Naive thymus-derived CD8-positive, alpha-beta T cell (primary cell): ENCODE data around the gene ZNF786. TPM values are rescaled to one million over a fixed set of nuclear protein-coding genes. Genes with fewer than 3 reads are reported as not detected.

ENCODE experiments used
- ATAC-seq, 2 donors: fragments of 150-1000 bp; cut with Tn5 transposase in 1 of 2; sonication (Bioruptor Pico), chemical (Tn5 transposase) in 1 of 2; 1 replicate in 1 of 2; 2 replicates in 1 of 2; pipeline ENCODE4 v1.10.0; 2021; ENCODE audit warnings: mild to moderate bottlenecking in 2 of 2, moderate library complexity in 2 of 2
- POLR2A ChIA-PET: fragments of 350-600 bp; sonication (Branson Sonifier 250); formaldehyde crosslinking; loops from one replicate; lab custom pipeline; 2021; ENCODE audit warnings: antibody characterized with exemption; lab: Charles Lee
- DNase-seq, 10 donors: peaks; one replicate each; pipeline versions ENCODE4 v3.0.0 to v3.0.0-alpha.2; 2020 to 2022
- H3K27ac Mint-ChIP-seq, 10 donors: one replicate each; pipeline ENCODE4 v1.8.0; 2020 to 2022; ENCODE audit warnings: mild to moderate bottlenecking in 10 of 10, mixed read lengths in 10 of 10, moderate library complexity in 4 of 10, inconsistent platforms in 1 of 10
- H3K27me3 Mint-ChIP-seq, 5 donors: one replicate each; pipeline ENCODE4 v1.8.0; 2021 to 2022; ENCODE audit warnings: mixed read lengths in 5 of 5
- H3K36me3 Mint-ChIP-seq, 3 donors: one replicate each; pipeline ENCODE4 v1.8.0; 2020 to 2022; ENCODE audit warnings: mixed read lengths in 3 of 3, mild to moderate bottlenecking in 2 of 3, inconsistent platforms in 1 of 3
- H3K4me1 Mint-ChIP-seq, 4 donors: one replicate each; pipeline ENCODE4 v1.8.0; 2021 to 2022; ENCODE audit warnings: mixed read lengths in 4 of 4
- H3K4me3 Mint-ChIP-seq, 10 donors: one replicate each; pipeline ENCODE4 v1.8.0; 2020 to 2022; ENCODE audit warnings: mild to moderate bottlenecking in 10 of 10, mixed read lengths in 10 of 10, moderate library complexity in 6 of 10, inconsistent platforms in 1 of 10
- H3K9me3 Mint-ChIP-seq, 9 donors: one replicate each; pipeline ENCODE4 v1.8.0; 2020 to 2022; ENCODE audit warnings: mixed read lengths in 9 of 9, mild to moderate bottlenecking in 3 of 9, inconsistent platforms in 1 of 9, moderate library complexity in 1 of 9
- polyA plus RNA-seq, 3 donors: library from polyadenylated mRNA; unstranded; fragments of 300-500 nt; fragmentation: Illumina TruSeq; gene quantifications; one replicate each; pipeline ENCODE4 v1.2.3, GENCODE V29; 2021
- total RNA-seq, 8 experiments: library from RNA in 2 of 8; stranded (reverse) in 2 of 8; gene quantifications; one replicate each; pipeline ENCODE4 v1.2.3 and lab custom pipeline; 2021 to 2026

Gene ZNF786
- total and polyA plus RNA-seq, 5 experiments from 2014 or later: 5.9 to 18.4 (median 16.3) TPM

- Mint-ChIP-seq H3K27me3 (no peaks in the 10 kb centered on the region), H3K36me3 (peaks cover 0 to 19% (median 0%) of the 10 kb centered on the region in 3 donors), H3K4me3 (peak overlapping the region; percentile 90 to 96 (median 92)), H3K9me3 (no peaks in the 10 kb centered on the region), H3K4me1 (peaks cover 32 to 60% (median 54%) of the 10 kb centered on the region in 4 donors), H3K27ac (peak overlapping the region; percentile 82 to 97 (median 94))
- DNase-seq (no peak), ATAC-seq (no peak)
- POLR2A ChIA-PET: interaction anchor here (0.6 to 2.9 kb wide), 11 partner anchors 39 to 328 kb away, joined by 3 to 23 read pairs (median 4); partner anchors contain the start of genes CUL1 and ZNF786
These were observed 63.5 kb downstream of the ZNF786 start for GRCh38 chr7:149027055-149027454.

GRCh38 chr7:149023662-149024061 lies 66.9 kb downstream of the ZNF786 start:
- no peaks in the 10 kb centered on the region for H3K9me3 Mint-ChIP-seq
- H3K4me1 Mint-ChIP-seq: peaks cover 33 to 62% (median 54%) of the 10 kb centered on the region in 4 donors
- peaks cover 0 to 51% (median 0%) of the 10 kb centered on the region in 3 donors for H3K36me3 Mint-ChIP-seq
- peak overlapping the region in 1 of 10 donors; percentile 7 for H3K4me3 Mint-ChIP-seq
- POLR2A ChIA-PET: interaction anchor here (1.2 kb wide), 1 partner anchor 33 kb away, joined by 3 read pairs; no protein-coding TSS in a partner anchor
- H3K27me3 Mint-ChIP-seq: no peaks in the 10 kb centered on the region
- DNase-seq (no peak), ATAC-seq (no peak)
- peak overlapping the region; percentile 16 to 82 (median 52) for H3K27ac Mint-ChIP-seq

GRCh38 chr7:149022756-149023360 lies 67.7 kb downstream of the ZNF786 start:
- Mint-ChIP-seq H3K36me3 (peaks cover 0 to 56% (median 0%) of the 10 kb centered on the region in 3 donors), H3K27ac (peak overlapping the region in 8 of 10 donors; percentile 1 to 88 (median 65)), H3K9me3 (no peaks in the 10 kb centered on the region), H3K4me3 (peak overlapping the region in 2 of 10 donors; percentile 26), H3K4me1 (peaks cover 32 to 58% (median 52%) of the 10 kb centered on the region in 4 donors), H3K27me3 (no peaks in the 10 kb centered on the region)
- DNase-seq: no peak
- POLR2A ChIA-PET: interaction anchor here (1.2 kb wide), 1 partner anchor 32 kb away, joined by 3 read pairs; no protein-coding TSS in a partner anchor
- no peak for ATAC-seq

GRCh38 chr7:149021725-149022062 lies 68.8 kb downstream of the ZNF786 start:
- no peak overlapping the region for H3K4me3 Mint-ChIP-seq
- POLR2A ChIA-PET: no interaction called here

GRCh38 chr7:149020483-149020882 lies 70.0 kb downstream of the ZNF786 start:
- peaks cover 0 to 72% (median 0%) of the 10 kb centered on the region in 3 donors for H3K36me3 Mint-ChIP-seq
- no peaks in the 10 kb centered on the region for H3K9me3 Mint-ChIP-seq

More at GRCh38 chr7:149021725-149022062, 68.8 kb downstream of the ZNF786 start:
- Mint-ChIP-seq H3K4me1 (peaks cover 23 to 47% (median 41%) of the 10 kb centered on the region in 4 donors), H3K9me3 (no peaks in the 10 kb centered on the region), H3K27me3 (no peaks in the 10 kb centered on the region), H3K27ac (peak overlapping the region in 4 of 10 donors; percentile 63 to 73 (median 72)), H3K36me3 (peaks cover 0 to 63% (median 0%) of the 10 kb centered on the region in 3 donors)
- ATAC-seq: no peak
- no peak for DNase-seq

More at GRCh38 chr7:149020483-149020882, 70.0 kb downstream of the ZNF786 start:
- ATAC-seq: no peak
- no peak for DNase-seq
- Mint-ChIP-seq H3K4me3 (no peak overlapping the region), H3K27me3 (no peaks in the 10 kb centered on the region), H3K4me1 (peaks cover 17 to 34% (median 28%) of the 10 kb centered on the region in 4 donors), H3K27ac (peak overlapping the region in 5 of 10 donors; percentile 18 to 58 (median 29))
- POLR2A ChIA-PET: no interaction called here

Other genes starting within 250 kb of the ZNF786 start
- gene EZH2, start 206.4 kb downstream of the ZNF786 start, total RNA-seq: 1 to 10 TPM; 9.2 to 9.8 TPM
- 1 to 10 TPM; 1.1 to 2.8 (median 1.3) TPM for gene EZH2, start 206.4 kb downstream of the ZNF786 start, polyA plus RNA-seq
- 10 to 100 TPM; 43.2 to 44.8 TPM for gene PDIA4, start 62.2 kb downstream of the ZNF786 start, total RNA-seq
- 10 to 100 TPM; 80.3 to 94.0 (median 89.5) TPM for gene PDIA4, start 62.2 kb downstream of the ZNF786 start, polyA plus RNA-seq
- gene ZNF425, start 35.6 kb upstream of the ZNF786 start, total RNA-seq: 1 to 10 TPM; 2.7 to 3.8 TPM
- gene ZNF425, start 35.6 kb upstream of the ZNF786 start, polyA plus RNA-seq: 1 to 10 TPM in 2 of 3 donors, under 1 TPM in 1; 0.65 to 1.8 (median 1.0) TPM
- 10 to 100 TPM; 25.7 to 29.0 TPM for gene ZNF398, start 56.7 kb upstream of the ZNF786 start, total RNA-seq
- gene ZNF398, start 56.7 kb upstream of the ZNF786 start, polyA plus RNA-seq: 1 to 10 TPM; 6.9 to 9.7 (median 7.6) TPM
- gene ZNF282, start 104.8 kb upstream of the ZNF786 start, total RNA-seq: 10 to 100 TPM; 19.1 to 19.5 TPM
- 1 to 10 TPM in 1 of 3 donors, under 1 TPM in 2; 0.66 to 1.1 (median 0.90) TPM for gene ZNF282, start 104.8 kb upstream of the ZNF786 start, polyA plus RNA-seq
- gene ZNF212, start 148.9 kb upstream of the ZNF786 start, total RNA-seq: 10 to 100 TPM; 19.2 to 19.7 TPM
- 1 to 10 TPM; 2.9 to 8.6 (median 3.7) TPM for gene ZNF212, start 148.9 kb upstream of the ZNF786 start, polyA plus RNA-seq
- 10 to 100 TPM; 45.2 to 46.0 TPM for gene ZNF783, start 171.5 kb upstream of the ZNF786 start, total RNA-seq
- 1 to 10 TPM; 3.6 to 9.0 (median 6.3) TPM for gene ZNF783, start 171.5 kb upstream of the ZNF786 start, polyA plus RNA-seq